Measurements from ENCODE around the gene ARHGAP45.
"Not testable (repeated sequence)": the region's sequence is repeated elsewhere in the genome, so short reads cannot be mapped to it uniquely, and the experiment has no call there.

Gene ARHGAP45

GRCh38 chr19:1109697-1110671 lies 43.0 kb downstream of the ARHGAP45 start:
- H3K4me3 ChIP-seq (ENCODE audit: low read length): no peak overlapping the region
- TF ChIP-seq ZNF274 (IDR thresholded peaks at IDR 0.05; ENCODE audit: low read depth, low read length): no peak

GRCh38 chr19:1110809-1111640 lies 44.1 kb downstream of the ARHGAP45 start:
- no peak overlapping the region for H3K4me3 ChIP-seq (ENCODE audit: low read length)
- TF ChIP-seq ZNF274 (IDR thresholded peaks at IDR 0.05; ENCODE audit: low read depth, low read length): no peak

- TF ChIP-seq ZNF274 (IDR thresholded peaks at IDR 0.05; ENCODE audit: low read depth, low read length): no peak
- H3K4me3 ChIP-seq (ENCODE audit: low read length): no peak overlapping the region
These were observed 44.8 kb downstream of the ARHGAP45 start for GRCh38 chr19:1111641-1112267.

- TF ChIP-seq ZNF274 (IDR thresholded peaks at IDR 0.05; ENCODE audit: low read depth, low read length): no peak
- H3K4me3 ChIP-seq (ENCODE audit: low read length): no peak overlapping the region
These were observed 45.5 kb downstream of the ARHGAP45 start for GRCh38 chr19:1112268-1113029.

- no peak overlapping the region for H3K4me3 ChIP-seq (ENCODE audit: low read length)
- TF ChIP-seq ZNF274 (IDR thresholded peaks at IDR 0.05; ENCODE audit: low read depth, low read length): no peak
These were observed 46.3 kb downstream of the ARHGAP45 start for GRCh38 chr19:1113030-1113985.

- no peak overlapping the region for H3K4me3 ChIP-seq (ENCODE audit: low read length)
- no peak for TF ChIP-seq ZNF274 (IDR thresholded peaks at IDR 0.05; ENCODE audit: low read depth, low read length)
These were observed 47.1 kb downstream of the ARHGAP45 start for GRCh38 chr19:1113986-1114483.

GRCh38 chr19:1114728-1115127 lies 47.8 kb downstream of the ARHGAP45 start:
- H3K4me3 ChIP-seq (ENCODE audit: low read length): not testable (repeated sequence)

- no peak overlapping the region for H3K4me3 ChIP-seq (ENCODE audit: low read length)
- TF ChIP-seq ZNF274 (IDR thresholded peaks at IDR 0.05; ENCODE audit: low read depth, low read length): no peak
These were observed 48.9 kb downstream of the ARHGAP45 start for GRCh38 chr19:1115646-1116420.

- no peak overlapping the region for H3K4me3 ChIP-seq (ENCODE audit: low read length)
- no peak for TF ChIP-seq ZNF274 (IDR thresholded peaks at IDR 0.05; ENCODE audit: low read depth, low read length)
These were observed 50.0 kb downstream of the ARHGAP45 start for GRCh38 chr19:1116726-1117581.

GRCh38 chr19:1117654-1118053 lies 50.7 kb downstream of the ARHGAP45 start:
- no peak overlapping the region for H3K4me3 ChIP-seq (ENCODE audit: low read length)
- TF ChIP-seq ZNF274 (IDR thresholded peaks at IDR 0.05; ENCODE audit: low read depth, low read length): no peak

GRCh38 chr19:1118999-1119398 lies 52.0 kb downstream of the ARHGAP45 start:
- H3K4me3 ChIP-seq (ENCODE audit: low read length): no peak overlapping the region
- TF ChIP-seq ZNF274 (IDR thresholded peaks at IDR 0.05; ENCODE audit: low read depth, low read length): no peak

Data from GM08714 (cell line).